Measurements from ENCODE around the gene VANGL2. TPM values are rescaled to one million over a fixed set of nuclear protein-coding genes. Genes with fewer than 3 reads are reported as not detected.

VANGL2 gene
- total RNA-seq, 1 donor from 2014 or later: 17.0 TPM

DNA sequence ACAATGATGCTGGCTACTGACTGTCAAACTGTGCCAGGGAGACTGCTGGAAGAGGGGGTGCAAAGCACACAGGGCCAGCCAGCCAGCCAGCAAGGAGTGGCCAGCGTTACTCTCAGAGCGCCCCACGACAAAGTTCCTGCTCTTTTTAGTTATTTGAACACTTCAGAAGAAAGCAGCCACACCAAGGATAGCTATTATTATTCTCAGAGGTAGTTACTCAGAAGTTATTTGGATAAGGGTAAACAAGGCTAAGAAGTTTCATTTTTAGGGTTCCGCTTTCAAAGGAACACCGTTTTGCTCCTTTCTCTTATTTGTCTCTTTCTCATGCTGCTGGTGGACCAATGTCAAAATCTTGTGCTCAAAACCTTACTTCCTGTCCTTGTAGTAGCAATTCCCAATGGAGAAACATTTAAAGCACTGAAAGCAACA is 59.9 kb downstream of the VANGL2 start:
- TF ChIP-seq, protein P1, sequence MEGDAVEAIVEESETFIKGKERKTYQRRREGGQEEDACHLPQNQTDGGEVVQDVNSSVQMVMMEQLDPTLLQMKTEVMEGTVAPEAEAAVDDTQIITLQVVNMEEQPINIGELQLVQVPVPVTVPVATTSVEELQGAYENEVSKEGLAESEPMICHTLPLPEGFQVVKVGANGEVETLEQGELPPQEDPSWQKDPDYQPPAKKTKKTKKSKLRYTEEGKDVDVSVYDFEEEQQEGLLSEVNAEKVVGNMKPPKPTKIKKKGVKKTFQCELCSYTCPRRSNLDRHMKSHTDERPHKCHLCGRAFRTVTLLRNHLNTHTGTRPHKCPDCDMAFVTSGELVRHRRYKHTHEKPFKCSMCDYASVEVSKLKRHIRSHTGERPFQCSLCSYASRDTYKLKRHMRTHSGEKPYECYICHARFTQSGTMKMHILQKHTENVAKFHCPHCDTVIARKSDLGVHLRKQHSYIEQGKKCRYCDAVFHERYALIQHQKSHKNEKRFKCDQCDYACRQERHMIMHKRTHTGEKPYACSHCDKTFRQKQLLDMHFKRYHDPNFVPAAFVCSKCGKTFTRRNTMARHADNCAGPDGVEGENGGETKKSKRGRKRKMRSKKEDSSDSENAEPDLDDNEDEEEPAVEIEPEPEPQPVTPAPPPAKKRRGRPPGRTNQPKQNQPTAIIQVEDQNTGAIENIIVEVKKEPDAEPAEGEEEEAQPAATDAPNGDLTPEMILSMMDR (IDR thresholded peaks at IDR 0.05; ENCODE audit: insufficient read depth, low read length, poor library complexity, severe bottlenecking): no peak
- DNase-seq (ENCODE audit: low read depth): no peak
- H3K4me3 ChIP-seq (ENCODE audit: low read depth, low read length): no peak overlapping the region
- no peaks in the 10 kb centered on the region for H3K36me3 ChIP-seq (ENCODE audit: control insufficient read depth, insufficient read depth, low read length)
- no peaks in the 10 kb centered on the region for H3K27me3 ChIP-seq (ENCODE audit: control insufficient read depth, insufficient read depth, low read length)

DNA sequence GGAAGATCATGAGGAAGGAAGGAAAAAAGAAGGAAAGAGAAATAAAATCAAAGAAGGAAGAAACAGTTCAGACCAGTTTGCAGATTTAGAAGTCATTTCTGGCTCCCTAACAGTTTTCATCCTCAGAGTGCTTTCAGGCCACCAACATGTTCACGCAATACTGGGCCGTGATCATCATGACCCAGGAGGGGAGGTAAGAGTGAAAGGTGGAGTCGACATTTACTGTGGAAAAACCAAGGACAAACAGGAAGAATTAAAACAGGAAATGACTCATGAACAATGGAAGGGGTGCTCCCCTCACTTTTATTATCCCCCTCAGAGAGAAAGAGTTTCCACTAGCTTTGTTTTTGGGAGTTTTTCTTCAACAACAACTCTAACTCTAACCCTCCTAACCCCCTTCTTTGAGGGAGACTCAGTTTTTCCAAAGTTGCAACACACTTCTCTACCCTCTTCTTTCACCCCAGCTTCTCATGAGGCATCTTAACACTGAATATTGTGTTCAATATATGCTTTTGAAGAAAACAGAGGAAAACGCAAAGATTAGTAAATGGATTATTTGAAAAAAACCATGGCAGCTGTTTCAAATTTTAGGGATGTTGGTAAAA is 60.4 kb downstream of the VANGL2 start:
- no peak overlapping the region for H3K4me3 ChIP-seq (ENCODE audit: low read depth, low read length)
- TF ChIP-seq, protein P1 (IDR thresholded peaks at IDR 0.05; ENCODE audit: insufficient read depth, low read length, poor library complexity, severe bottlenecking): no peak
- no peaks in the 10 kb centered on the region for H3K27me3 ChIP-seq (ENCODE audit: control insufficient read depth, insufficient read depth, low read length)
- DNase-seq (ENCODE audit: low read depth): no peak
- no peaks in the 10 kb centered on the region for H3K36me3 ChIP-seq (ENCODE audit: control insufficient read depth, insufficient read depth, low read length)

DNA sequence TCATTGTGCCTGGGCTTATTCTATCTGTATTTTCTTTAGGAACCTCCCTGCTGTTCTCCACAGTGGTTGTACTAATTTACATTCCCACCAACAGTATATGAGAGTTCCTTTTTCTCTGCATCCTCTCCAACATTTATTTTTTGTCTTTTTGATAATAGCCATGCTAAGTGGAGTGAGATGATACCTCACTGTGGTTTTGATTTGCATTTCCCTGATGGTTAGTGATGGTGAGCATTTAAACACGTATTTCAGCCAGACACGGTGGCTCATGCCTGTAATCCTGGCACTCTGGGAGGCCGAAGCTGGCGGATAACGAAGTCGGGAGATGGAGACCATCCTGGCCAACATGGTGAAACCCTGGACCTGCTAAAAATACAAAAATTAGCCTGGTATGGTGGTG is 64.8 kb downstream of the VANGL2 start:
- Histone ChIP-seq H3K4me3 (ENCODE audit: low read depth, low read length) (no peak overlapping the region), H3K36me3 (ENCODE audit: control insufficient read depth, insufficient read depth, low read length) (no peaks in the 10 kb centered on the region), H3K27me3 (ENCODE audit: control insufficient read depth, insufficient read depth, low read length) (no peaks in the 10 kb centered on the region)
- no peak for DNase-seq (ENCODE audit: low read depth)
- TF ChIP-seq, protein P1 (IDR thresholded peaks at IDR 0.05; ENCODE audit: insufficient read depth, low read length, poor library complexity, severe bottlenecking): no peak

DNA sequence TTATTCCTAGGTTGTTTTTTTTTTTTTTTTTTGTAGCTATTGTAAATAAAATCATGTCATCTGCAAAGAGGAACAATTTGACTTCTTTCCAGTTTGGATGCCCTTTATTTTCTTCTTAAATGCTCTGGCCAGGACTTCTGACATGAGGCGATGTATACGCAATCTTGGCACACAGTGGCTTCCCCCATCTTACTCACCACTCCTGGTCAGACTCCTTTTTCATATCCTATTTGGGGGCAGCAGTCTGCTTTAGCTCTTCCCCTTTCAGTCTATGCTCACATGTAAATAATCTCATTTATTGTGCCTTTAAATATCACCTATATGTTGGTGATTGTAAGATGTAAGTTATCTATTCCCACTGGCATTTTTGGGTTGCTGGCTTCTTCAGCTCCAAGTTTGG is 66.6 kb downstream of the VANGL2 start:
- TF ChIP-seq, protein P1 (IDR thresholded peaks at IDR 0.05; ENCODE audit: insufficient read depth, low read length, poor library complexity, severe bottlenecking): no peak
- no peak for DNase-seq (ENCODE audit: low read depth)
- Histone ChIP-seq H3K27me3 (ENCODE audit: control insufficient read depth, insufficient read depth, low read length) (no peaks in the 10 kb centered on the region), H3K4me3 (ENCODE audit: low read depth, low read length) (no peak overlapping the region), H3K36me3 (ENCODE audit: control insufficient read depth, insufficient read depth, low read length) (no peaks in the 10 kb centered on the region)

DNA sequence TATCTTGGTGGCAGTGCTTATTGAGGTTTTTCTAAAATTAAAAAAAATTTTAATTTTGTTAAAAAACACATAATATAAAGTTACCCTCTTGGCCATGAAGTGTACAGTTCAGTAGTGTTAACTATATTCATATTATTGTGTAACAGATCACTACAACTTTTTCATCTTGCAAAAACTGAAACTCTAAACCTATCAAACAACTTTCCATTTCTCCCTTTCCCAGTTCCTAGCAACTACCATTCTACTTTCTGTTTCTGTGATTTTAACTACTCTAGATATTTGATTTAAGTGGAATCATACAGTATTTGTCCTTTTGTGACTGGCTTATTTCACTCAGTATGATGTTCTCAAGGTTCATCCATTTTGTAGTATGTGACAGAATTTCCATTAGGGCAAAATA is 67.2 kb downstream of the VANGL2 start:
- Histone ChIP-seq H3K36me3 (ENCODE audit: control insufficient read depth, insufficient read depth, low read length) (no peaks in the 10 kb centered on the region), H3K27me3 (ENCODE audit: control insufficient read depth, insufficient read depth, low read length) (no peaks in the 10 kb centered on the region), H3K4me3 (ENCODE audit: low read depth, low read length) (no peak overlapping the region)
- TF ChIP-seq, protein P1 (IDR thresholded peaks at IDR 0.05; ENCODE audit: insufficient read depth, low read length, poor library complexity, severe bottlenecking): no peak
- no peak for DNase-seq (ENCODE audit: low read depth)

DNA sequence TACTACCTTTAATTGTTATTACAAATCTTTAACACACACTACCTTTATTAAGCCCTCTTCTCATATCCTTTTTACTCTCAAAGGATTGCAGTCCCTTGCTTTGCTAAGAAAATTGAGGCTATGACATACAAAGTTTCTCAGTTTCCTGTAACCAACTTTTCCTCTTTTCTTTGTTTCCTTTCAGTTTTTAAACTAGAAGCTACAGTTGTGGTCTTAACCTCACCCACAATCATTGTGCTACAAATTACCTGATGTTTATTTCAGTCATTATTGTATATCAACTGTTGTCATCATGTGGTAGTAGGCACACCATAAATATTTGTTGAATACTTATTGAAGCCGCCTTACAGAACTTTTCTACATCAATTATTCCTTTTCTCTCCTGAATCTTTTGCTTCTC is 70.9 kb downstream of the VANGL2 start:
- DNase-seq (ENCODE audit: low read depth): no peak
- Histone ChIP-seq H3K27me3 (ENCODE audit: control insufficient read depth, insufficient read depth, low read length) (no peaks in the 10 kb centered on the region), H3K36me3 (ENCODE audit: control insufficient read depth, insufficient read depth, low read length) (no peaks in the 10 kb centered on the region), H3K4me3 (ENCODE audit: low read depth, low read length) (no peak overlapping the region)
- TF ChIP-seq, protein P1 (IDR thresholded peaks at IDR 0.05; ENCODE audit: insufficient read depth, low read length, poor library complexity, severe bottlenecking): no peak

All from kidney epithelial cell (primary cell).